ENCODE data around the gene BAHCC1. TPM values are rescaled to one million over a fixed set of nuclear protein-coding genes. Genes with fewer than 3 reads are reported as not detected.

BAHCC1 gene
- total and polyA plus RNA-seq, 2 of the 4 experiments (the other 2 are of a cell fraction) = 0.36 to 7.8 TPM

GRCh38 chr17:81453712-81454111 lies 58.5 kb downstream of the BAHCC1 start:
- Histone ChIP-seq H2BK20ac (ENCODE audit: low read depth, low read length) (no peak overlapping the region), H3K27me3 (ENCODE audit: control insufficient read depth, insufficient read depth, low read length) (no peaks in the 10 kb centered on the region), H3K27ac (ENCODE audit: insufficient read depth, low read length) (no peak overlapping the region), H2BK120ac (ENCODE audit: low read depth, low read length) (no peak overlapping the region), H3K4me2 (ENCODE audit: low read depth, low read length) (no peak overlapping the region), H3K36me3 (ENCODE audit: control insufficient read depth, insufficient read depth, low read length) (peaks cover 9% of the 10 kb centered on the region; the same call in 1 of the 2 replicates), H4K20me1 (ENCODE audit: insufficient read depth, low read length) (no peaks in the 10 kb centered on the region), H2AK9ac (replicated peaks; ENCODE audit: low read depth, low read length, poor library complexity) (no peak overlapping the region), H4K5ac (ENCODE audit: low read depth, low read length) (no peak overlapping the region), H2BK15ac (ENCODE audit: low read depth, low read length) (no peak overlapping the region), H3K56ac (ENCODE audit: extremely low read depth, insufficient read depth, low read length) (no peak overlapping the region), H2AK5ac (ENCODE audit: low read depth, low read length) (no peak overlapping the region), H3K4me1 (ENCODE audit: control insufficient read depth, insufficient read depth, low read length) (no peaks in the 10 kb centered on the region), H3K14ac (replicated peaks; ENCODE audit: low read depth, low read length) (no peak overlapping the region), H3K23ac (ENCODE audit: low read depth, low read length) (no peak overlapping the region), H3K9ac (ENCODE audit: low read depth, low read length) (no peak overlapping the region), H3K18ac (ENCODE audit: low read depth, low read length) (no peak overlapping the region), H3K4ac (ENCODE audit: low read depth, low read length) (no peak overlapping the region), H2AFZ (replicated peaks; ENCODE audit: low read length, poor library complexity) (no peak overlapping the region), H3K9me1 (ENCODE audit: insufficient read depth, low read length) (no peaks in the 10 kb centered on the region), H4K8ac (ENCODE audit: low read depth in 2 of 2, low read length in 2 of 2) (no peak overlapping the region), H2BK5ac (ENCODE audit: low read depth, low read length, poor library complexity, severe bottlenecking) (no peak overlapping the region), H4K91ac (ENCODE audit: insufficient read depth, low read depth, low read length) (no peak overlapping the region), H3K9me3 (ENCODE audit: control insufficient read depth, insufficient read depth, low read length) (no peaks in the 10 kb centered on the region), H3K4me3 (ENCODE audit: insufficient read depth, low read depth, low read length) (no peak overlapping the region), H3K79me1 (ENCODE audit: low read depth in 1 of 2, low read length in 2 of 2) (no peaks in the 10 kb centered on the region)
- no TSS peak for BruUV-seq (replicated peaks)
- DNase-seq = no peak
- TF ChIP-seq BHLHE40 (IDR thresholded peaks at IDR 0.05; ENCODE audit: low read depth, low read length) (no peak), CEBPB (IDR thresholded peaks at IDR 0.05; ENCODE audit: low read depth, low read length) (no peak), RAD21 (IDR thresholded peaks at IDR 0.05; ENCODE audit: low read length) (no peak)
- CTCF ChIA-PET = no interaction called here
- no peak for ATAC-seq (ENCODE audit: low read depth)
- intact Hi-C loops (cut with micrococcal nuclease) (no loop called here), in situ Hi-C loops (cut with MboI; ENCODE audit: low sequenced_read_pairs) (no loop called here), dilution Hi-C loops (cut with HindIII; ENCODE audit: low sequenced_read_pairs, unreplicated experiment) (no loop called here)
- 87% methylated on average over 3 of the region's 7 CpGs; no CpG with 5 or more reads in 1 of the 2 experiments for WGBS, 2 experiments (ENCODE audit: extremely low coverage in 2 of 2, insufficient read length in 1 of 2)
- POLR2A ChIA-PET (ENCODE audit: unreplicated experiment) = no interaction called here
